HT1080 (cell line): ENCODE data around the gene TIPIN. TPM values are rescaled to one million over a fixed set of nuclear protein-coding genes. Genes with fewer than 3 reads are reported as not detected.
"Not testable (repeated sequence)": the region's sequence is repeated elsewhere in the genome, so short reads cannot be mapped to it uniquely, and the experiment has no call there.

Experiments used
- DNase-seq: peaks from one replicate; pipeline ENCODE4 v3.0.0-alpha.2; 2015; ENCODE audit warnings: low read depth
- polyA plus RNA-seq, 2 experiments: library from polyadenylated mRNA; depleted of rRNA; stranded (reverse); fragments of >200 nt; gene quantifications; 2 replicates each; pipeline ENCODE4 v1.2.3, GENCODE V29; 2015
- total RNA-seq: library from RNA; depleted of rRNA; stranded (reverse); fragments of >200 nt; shearing (Covaris generic); gene quantifications from 2 replicates; pipeline ENCODE4 v1.2.3, GENCODE V29; 2014; rRNA removed

The TIPIN gene, protein sequence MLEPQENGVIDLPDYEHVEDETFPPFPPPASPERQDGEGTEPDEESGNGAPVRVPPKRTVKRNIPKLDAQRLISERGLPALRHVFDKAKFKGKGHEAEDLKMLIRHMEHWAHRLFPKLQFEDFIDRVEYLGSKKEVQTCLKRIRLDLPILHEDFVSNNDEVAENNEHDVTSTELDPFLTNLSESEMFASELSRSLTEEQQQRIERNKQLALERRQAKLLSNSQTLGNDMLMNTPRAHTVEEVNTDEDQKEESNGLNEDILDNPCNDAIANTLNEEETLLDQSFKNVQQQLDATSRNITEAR
- total RNA-seq = 21.9 TPM in 2 replicates
- polyA plus RNA-seq (2015; cell fraction: cytosol; rRNA removed) = 13.9 and 15.6 TPM in 2 replicates
- polyA plus RNA-seq (2015; cell fraction: nucleus; rRNA removed) = 10.4 and 13.4 TPM in 2 replicates

DNA sequence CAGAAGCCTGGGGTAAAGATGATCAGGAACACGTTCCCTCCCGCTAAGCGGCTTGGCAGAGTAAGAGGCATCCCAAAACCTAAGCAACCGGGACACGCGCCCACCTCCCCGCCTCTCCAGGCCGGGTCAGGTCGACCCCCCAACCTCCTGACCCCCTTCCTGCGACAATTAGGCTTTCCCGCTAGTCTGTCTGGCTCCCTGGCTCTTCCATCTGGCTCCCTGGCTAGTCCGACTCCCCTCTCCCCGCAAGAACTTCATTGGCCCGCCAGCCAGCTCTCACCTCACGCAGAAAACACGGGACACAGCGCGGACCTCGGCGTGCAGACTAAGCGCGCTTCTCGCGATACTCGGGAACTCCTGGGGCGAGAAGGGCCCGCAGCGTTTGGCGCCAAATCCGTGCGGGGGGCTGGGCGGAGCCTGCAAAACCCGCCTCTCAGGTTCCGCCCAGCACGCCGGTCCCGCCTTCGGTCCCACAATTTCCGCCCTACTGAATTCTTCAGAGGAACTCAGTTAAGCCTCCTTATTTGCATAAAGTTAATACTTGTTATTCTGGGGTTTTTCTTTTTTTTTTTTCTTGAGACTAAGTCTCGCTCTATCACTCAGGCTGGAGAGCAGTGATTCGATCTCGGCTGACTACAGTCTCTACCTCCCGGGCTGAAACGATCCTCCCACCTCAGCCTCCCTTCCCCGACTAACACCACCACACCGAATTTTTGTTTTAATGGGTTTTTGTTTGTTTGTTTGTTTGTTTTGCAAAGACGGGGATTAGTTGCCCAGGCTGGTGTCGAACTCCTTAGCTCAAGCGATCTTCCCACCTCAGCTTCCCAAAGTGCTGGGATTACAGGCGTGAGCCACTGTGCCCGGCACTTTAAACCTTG is at the start of gene TIPIN:
Gene TIPIN, minus strand, starts transcription at position 327 of the 878 bp plus-strand sequence. CDS start 3,738 bp downstream, outside the sequence.
- peak; percentile 93 for DNase-seq

DNA sequence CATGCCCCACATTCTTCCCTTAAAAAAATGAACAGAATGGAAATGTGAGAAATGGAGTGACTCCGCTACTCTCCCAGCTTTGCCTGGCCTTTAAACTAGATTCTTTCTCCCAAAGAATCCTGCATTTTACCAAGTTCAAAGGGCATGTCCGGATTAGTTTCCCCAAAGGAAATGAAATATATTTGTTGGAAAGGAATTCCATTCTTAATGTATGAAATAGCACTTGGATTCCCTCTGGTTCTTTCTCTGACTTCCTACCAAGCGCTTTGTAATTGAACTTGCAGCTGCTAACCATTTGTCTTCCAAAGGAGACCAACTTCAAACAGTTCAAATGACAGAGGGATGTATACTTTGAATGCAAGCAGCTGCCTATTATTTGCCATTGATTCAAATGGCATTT is 49.1 kb upstream of the TIPIN start:
- DNase-seq = no peak

DNA sequence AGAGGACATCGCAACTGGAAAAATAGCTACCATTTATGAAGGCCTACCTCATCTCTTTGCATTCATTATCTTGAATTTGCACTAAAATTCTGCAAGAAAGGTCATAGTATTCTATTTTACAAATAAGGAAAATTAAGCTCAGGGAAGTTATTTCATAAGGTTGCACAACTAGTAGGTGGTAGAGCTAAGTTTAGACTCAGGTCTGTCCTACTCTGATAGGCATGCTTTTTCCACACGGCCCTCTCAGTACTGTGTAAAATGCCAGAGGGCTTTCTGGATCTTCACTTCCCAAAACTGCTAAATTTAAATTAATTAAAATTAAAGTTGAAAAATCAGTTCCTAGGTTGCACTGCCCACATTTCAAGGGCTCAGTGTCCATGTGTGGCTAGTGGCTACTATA is 48.5 kb upstream of the TIPIN start:
- DNase-seq = no peak

DNA sequence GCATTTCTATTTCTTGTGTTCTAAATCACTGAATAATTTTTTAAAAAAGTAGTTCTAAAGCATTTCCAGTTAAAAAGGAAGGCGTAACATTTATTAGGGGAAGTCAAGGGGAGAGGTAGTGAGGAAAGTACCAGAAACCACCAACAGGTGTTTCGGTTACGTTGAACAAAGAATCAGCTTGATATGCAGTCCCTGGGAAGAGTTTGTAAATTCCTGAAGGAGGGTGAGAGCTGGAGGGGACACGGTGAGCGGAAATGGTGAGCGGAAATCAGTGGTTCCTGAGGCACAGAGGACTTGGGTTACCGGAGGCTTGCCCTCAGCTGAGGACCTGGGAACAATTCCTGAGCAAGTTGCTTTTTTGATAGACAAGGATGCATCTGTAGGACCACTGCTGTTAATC is 48.0 kb upstream of the TIPIN start:
- no peak for DNase-seq

DNA sequence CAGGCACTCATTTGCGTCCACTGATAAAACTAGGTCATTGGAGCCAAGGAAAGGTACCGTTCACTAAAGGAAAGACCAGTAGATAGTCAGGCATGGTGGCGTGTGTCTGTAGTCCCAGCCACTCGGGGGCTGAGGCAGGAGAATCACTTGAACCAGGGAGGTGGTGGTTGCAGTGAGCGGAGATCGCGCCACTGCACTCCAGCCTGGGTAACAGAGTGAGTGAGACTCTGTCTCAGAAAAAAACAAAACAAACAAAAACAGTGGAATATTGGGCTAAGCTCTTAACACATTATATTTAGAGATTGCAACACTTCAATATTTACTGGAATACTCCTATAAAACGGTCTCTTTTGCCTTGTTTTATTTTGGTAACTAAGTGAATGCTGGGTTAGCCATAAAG is 47.6 kb upstream of the TIPIN start:
- DNase-seq = no peak

DNA sequence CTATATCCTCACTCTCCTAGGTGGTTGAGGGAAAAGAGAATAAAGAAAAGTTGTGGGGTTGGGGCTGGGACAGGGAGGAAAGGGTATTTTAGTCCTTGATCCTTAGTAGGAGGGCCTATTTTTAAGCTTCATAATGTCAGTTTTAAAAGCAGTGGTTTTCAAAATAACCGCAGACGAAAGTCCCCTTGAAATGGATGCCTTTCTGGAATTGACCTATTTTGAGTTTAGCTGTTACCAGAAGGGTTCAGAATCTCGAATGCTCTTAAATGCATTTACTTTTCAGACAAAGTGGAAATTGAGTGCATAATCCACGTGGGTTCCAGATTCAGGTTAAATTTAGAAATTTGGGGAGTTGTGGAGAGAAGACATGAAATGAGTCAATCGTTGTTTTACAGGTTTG is 46.8 kb upstream of the TIPIN start:
- DNase-seq = no peak

DNA sequence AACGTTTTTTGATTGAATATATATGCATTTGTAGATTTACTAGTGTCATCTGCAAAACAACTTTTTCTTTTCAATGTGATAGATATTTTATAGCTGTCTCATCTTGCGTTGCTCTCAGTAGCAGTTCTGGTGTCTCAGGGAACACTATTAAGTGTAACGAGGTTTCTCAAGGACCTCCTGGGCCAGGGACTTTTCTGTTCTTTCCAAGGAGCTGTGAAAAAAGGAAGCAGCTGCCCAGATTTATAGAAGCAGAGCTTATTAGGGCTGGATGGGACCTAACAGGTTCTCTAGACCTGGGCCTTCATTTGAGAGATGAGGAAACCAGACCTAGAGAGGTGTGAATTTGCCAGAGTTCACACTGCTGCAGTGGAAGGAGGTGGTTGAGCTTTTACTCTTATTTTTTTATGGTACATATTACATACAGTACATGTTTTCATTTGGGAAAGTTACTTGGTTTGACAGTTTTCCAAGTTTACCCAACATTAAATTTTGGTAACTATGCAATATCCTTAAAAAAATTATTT is 46.3 kb upstream of the TIPIN start:
- DNase-seq = no peak

DNA sequence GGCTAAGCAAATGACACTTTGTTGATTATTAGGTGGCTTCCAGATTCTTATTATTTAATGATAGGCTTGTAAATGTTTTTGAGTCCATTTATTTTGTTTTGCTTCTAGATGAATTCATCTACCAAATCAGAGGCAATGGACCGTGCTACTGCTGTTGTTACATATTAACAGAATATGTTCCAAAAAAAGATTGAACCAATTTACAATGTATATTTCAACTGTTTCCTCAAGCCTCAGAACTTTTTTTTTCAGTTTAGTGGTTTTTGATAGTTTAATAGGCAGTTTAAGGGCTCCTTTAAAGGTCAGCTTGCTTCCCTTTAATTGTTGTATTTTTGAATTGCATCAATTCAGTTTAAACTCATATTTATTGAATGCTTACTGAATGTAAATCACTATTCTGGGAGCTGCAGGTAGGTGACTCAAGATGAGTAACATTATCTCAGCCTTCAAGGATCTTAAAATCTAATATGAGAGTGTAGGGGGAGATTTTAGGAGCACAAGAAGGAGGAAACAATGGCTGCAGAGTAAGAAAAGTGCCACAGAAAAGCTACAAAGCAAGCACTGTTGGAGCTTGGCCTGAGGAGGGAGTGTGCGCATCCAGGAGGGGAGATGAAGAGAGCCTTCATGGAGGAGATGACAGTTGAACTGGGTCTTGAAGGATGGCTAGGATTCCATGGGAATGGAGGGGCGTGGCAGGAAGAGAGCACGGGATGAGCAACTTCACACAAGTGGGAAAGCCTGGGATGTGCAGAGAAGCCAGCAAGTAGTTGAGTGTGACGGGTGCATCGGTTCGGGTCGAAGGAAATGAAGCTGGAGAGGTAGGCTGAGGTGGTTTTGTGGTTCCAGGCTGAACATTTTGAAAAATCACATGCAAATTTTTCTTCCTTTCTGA is 44.9 kb upstream of the TIPIN start:
- DNase-seq = peak; percentile 77

DNA sequence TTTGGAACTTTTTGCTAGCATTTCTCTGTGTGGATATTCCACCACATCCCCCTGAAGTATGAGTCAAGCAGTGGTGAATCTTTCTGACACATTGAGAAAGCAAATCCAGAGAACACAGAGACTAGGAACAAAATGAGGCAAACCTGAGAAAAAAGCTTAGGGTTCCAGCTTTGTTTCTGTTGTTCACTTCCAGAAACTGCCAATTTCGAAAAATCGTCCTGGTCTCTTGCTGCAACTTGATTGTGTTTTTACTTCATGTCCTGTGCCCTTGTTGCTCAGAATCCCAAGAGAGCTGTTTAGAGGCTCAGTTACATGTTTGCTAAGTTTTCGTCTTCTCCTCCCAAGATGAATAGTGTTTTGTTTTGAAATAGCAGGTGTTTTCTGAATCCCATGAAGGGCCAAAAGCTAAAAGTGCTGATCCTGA is 43.9 kb upstream of the TIPIN start:
- peak; percentile 62 for DNase-seq

DNA sequence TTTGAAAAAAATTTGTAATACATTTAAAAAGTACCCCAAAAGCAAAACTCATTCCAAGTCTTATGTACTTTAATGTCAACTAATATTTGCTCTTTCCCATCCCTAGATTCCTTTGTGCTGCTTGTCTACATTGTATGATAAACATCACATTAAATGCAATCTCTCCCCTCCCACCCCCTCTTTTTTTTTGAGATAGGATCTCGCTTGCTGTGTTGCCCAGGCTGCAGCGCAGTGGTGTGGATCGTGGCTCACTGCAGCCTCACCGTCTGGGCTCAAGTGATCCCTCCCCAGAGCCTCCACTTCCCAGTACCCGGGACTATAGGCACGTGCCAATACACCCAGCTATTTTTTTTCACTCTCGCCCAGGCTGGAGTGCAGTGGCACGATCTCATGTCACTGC is 42.8 kb upstream of the TIPIN start:
- no peak for DNase-seq

DNA sequence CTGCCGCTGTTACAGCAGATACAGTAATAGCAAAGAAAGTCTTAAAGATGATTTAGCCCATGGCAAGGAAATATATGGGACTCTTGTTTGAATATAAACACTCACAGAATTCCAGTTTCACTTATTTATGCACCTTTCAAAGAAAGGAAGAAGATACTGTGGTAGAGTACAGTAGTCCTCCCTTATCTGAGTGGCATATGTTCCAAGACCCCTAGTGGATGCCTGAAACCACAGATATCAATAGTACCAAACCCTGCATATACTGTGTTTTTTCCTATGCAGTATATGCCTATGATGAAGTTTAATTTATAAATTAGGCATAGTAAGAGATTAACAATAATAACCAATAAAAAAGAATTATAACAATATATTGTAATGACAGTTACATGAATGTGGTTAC is 38.4 kb upstream of the TIPIN start:
- no peak for DNase-seq

DNA sequence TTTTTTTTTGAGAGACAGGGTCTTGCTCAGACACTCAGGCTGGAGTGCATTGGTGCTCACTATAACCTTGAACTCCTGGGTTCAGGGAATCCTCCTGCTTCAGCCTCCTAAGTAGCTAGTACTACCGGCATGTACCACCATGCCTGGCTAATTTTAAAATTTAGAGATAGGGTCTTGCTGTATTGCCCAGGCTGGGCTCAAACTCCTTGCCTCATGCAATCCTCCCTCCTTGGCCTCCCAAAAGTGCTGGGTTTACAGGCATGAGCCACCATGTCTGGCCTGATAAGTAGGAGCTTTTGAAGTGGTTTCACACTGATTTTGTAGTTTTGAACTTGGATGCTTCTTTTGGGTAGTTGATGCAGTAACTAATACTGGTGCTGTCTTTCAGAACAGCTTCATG is 38.0 kb upstream of the TIPIN start:
- DNase-seq = no peak

DNA sequence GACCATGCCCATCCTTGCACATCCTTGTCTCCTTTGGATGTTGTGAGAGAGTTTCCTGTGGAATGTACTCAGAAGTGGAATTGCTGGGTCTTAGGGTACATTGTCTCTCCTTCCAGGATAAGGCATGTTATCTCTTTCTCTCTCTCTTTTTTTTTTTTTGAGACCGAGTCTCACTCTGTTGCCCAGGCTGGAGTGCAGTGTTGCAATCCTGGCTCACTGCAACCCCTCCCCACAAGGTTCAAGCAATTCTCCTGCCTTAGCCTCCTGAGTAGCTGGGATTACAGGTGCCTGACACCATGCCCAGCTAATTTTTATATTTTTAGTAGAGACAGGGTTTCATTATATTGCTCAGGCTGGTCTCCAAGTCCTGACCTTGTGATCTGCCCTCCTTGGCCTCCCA is 36.6 kb upstream of the TIPIN start:
- DNase-seq = not testable (repeated sequence)

DNA sequence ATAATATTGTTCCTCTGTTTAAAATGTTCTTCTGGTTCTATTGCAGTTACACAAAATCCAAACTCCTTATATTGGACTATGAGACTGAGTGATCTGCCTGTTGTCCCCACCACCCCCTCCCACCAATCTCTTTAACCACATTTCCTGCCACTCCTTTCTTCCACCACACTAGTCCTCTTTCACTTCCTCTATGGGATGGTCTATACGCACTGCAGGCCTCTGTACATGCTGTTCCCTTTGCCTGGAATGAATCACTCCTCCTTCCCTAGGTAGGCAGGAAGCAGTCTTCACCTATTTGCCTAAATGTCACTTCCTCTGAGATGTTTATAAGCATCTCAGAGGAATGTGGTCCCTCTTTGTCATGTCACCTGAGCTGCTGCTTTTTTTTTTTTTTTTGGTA is 34.2 kb upstream of the TIPIN start:
- peak; percentile 78 for DNase-seq

DNA sequence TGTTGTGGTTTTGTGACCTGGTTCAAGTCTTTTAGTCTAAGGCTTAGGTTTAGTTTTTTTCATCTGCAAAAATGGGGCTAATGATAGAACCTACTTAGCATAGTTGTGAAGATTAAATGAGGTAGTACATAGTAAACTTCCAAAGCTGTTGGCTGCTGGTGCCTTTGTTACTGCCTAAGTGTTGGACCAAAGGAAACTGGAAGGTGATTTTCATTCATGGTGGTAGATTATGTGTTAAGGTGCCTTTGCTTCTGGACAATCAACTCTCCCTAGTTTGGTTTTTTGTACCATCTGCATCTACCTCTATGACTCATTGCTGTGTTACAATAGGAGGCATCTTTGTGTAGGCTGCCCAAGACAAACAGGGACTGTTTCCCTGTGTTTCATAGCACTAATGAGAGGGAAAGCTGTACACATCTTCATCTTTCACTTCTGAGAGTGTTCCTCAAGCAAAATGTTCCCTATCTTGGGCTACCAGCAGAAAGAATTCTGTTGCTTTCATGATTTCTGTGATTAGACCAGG is 33.4 kb upstream of the TIPIN start:
- DNase-seq = peak; percentile 25

DNA sequence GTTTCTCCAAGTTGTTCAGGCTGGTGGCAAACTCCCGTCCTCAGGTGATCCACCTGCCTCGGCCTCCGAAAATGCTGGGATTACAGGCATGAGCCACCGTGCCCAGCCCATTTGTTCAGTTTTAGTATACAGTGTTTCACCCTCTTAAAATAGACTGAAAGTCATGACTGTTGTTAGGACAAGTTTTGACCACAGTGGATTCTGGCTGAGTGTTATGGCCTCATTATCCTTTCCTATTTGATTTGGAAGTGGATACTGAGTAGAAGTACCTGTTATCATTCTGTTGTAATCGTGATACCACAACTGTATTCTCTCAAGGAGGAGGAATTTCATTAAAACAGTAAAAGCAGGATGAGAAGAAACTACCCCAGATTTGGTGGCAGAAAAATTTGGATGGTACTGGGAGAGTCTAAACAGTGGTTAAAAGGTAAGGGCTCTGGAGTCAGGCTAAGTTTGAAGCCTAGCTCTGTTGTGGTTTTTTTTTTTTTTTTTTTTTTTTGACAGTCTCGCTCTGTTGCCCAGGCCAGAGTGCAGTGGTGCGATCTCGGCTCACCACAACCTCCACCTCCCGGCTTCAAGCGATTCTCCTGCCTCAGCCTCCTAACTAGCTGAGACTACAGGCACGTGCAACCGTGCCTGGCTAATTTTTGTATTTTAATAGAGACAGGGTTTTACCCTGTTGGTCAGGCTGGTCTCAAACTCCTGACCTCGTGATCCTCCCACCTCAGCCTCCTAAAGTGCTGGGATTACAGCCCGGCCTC is 32.8 kb upstream of the TIPIN start:
- DNase-seq = no peak

DNA sequence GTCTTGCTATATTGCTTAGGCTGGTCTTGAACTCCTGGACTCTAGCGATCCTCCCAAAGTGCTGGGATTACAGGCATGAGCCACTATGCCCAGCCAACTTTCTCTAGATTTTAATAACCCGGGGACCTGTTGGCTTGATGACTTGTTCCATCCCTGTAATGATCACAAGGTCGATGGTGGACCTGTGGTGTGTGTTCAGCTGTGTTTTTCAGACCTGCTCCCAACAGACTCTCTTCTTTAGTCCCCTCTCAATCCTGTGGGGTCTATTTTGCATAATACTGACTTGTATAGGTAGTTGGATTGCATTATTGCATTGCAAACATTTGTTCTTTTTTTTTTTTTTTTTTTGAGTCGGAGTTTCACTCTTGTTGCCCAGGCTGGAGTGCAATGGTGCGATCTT is 32.1 kb upstream of the TIPIN start:
- DNase-seq = no peak

DNA sequence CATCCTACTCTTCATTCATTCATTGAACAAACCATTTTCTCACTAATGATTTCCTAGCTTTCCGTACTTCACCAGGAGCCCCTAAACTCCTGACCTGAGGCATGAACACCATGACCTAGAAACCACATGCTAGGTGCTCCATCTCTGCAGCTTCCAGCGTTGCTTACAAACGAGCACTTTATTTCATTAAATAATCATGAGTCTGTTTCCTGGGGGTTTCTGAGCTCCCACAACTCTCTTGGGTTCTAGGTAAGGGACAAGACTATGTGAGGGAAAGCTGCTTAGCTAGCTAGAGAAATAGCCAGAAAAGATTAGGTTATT is 31.5 kb upstream of the TIPIN start:
- DNase-seq = no peak

DNA sequence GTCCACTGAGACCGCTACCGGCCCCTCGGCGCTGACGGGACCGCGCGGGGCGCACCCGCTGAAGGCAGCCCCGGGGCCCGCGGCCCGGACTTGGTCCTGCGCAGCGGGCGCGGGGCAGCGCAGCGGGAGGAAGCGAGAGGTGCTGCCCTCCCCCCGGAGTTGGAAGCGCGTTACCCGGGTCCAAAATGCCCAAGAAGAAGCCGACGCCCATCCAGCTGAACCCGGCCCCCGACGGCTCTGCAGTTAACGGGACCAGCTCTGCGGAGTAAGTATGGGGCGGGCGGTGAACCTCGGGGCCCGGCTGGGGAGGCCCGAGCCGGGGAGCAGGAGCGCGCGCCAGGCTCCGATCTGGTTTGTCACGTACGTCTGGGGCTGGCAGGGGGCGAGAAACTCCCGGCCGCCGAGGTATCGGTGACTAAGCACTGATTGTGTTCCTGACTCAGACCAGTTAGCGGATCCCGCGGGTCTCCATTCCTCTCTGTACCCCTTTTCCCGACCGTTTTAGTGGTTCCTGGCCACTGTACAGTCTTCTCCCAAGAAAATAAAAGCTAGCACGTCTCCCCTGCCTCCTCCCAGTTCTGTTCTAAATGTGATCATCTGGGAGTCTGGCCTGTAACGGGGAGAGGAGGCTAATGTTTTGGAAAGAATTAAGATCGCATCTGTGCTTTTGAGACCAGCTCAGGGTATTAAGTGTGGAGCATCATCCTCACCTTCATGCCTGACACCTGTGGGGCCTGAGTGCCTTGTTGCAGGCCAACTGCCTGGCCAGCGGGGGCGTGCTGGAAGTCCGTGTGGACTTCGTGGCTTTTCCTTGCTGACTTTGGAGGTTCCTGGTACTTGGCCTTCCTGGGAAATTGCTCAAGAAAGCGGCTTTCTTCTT is 30.9 kb upstream of the TIPIN start:
- peak; percentile 78 for DNase-seq
